ENCODE data around the gene SNX8. TPM values are rescaled to one million over a fixed set of nuclear protein-coding genes. Genes with fewer than 3 reads are reported as not detected.

SNX8 gene
- total and polyA plus RNA-seq, 2 of the 4 experiments (the other 2 are of a cell fraction), result 7.7 to 55.9 TPM

- Histone ChIP-seq H2BK15ac (ENCODE audit: low read depth, low read length) (no peak overlapping the region), H2BK120ac (ENCODE audit: low read depth, low read length) (no peak overlapping the region), H2BK20ac (ENCODE audit: low read depth, low read length) (no peak overlapping the region), H3K79me1 (ENCODE audit: low read depth in 1 of 2, low read length in 2 of 2) (peaks cover 10 to 55% of the 10 kb centered on the region in 2 experiments), H3K56ac (ENCODE audit: extremely low read depth, insufficient read depth, low read length) (no peak overlapping the region), H3K9me1 (ENCODE audit: insufficient read depth, low read length) (peaks cover 3% of the 10 kb centered on the region), H4K5ac (ENCODE audit: low read depth, low read length) (no peak overlapping the region), H2AK5ac (ENCODE audit: low read depth, low read length) (no peak overlapping the region), H3K14ac (replicated peaks; ENCODE audit: low read depth, low read length) (no peak overlapping the region), H2AFZ (replicated peaks; ENCODE audit: low read length, poor library complexity) (no peak overlapping the region), H3K4ac (ENCODE audit: low read depth, low read length) (no peak overlapping the region), H3K9ac (ENCODE audit: low read depth, low read length) (no peak overlapping the region), H3K36me3 (ENCODE audit: control insufficient read depth, insufficient read depth, low read length) (peaks cover 2% of the 10 kb centered on the region; the same call in 1 of the 2 replicates), H2BK5ac (ENCODE audit: low read depth, low read length, poor library complexity, severe bottlenecking) (no peak overlapping the region), H3K23ac (ENCODE audit: low read depth, low read length) (no peak overlapping the region), H4K91ac (ENCODE audit: insufficient read depth, low read depth, low read length) (no peak overlapping the region), H3K4me2 (ENCODE audit: low read depth, low read length) (no peak overlapping the region), H4K20me1 (ENCODE audit: insufficient read depth, low read length) (peaks cover 15% of the 10 kb centered on the region), H3K18ac (ENCODE audit: low read depth, low read length) (no peak overlapping the region), H3K9me3 (ENCODE audit: control insufficient read depth, insufficient read depth, low read length) (no peaks in the 10 kb centered on the region), H3K4me1 (ENCODE audit: control insufficient read depth, insufficient read depth, low read length) (peaks cover 7% of the 10 kb centered on the region; the same call in 1 of the 2 replicates), H3K27ac (ENCODE audit: insufficient read depth, low read length) (no peak overlapping the region), H3K4me3 (ENCODE audit: insufficient read depth, low read depth, low read length) (no peak overlapping the region), H4K8ac (ENCODE audit: low read depth in 2 of 2, low read length in 2 of 2) (no peak overlapping the region), H2AK9ac (replicated peaks; ENCODE audit: low read depth, low read length, poor library complexity) (no peak overlapping the region), H3K27me3 (ENCODE audit: control insufficient read depth, insufficient read depth, low read length) (no peaks in the 10 kb centered on the region)
- intact Hi-C loops (cut with micrococcal nuclease) (no loop called here), in situ Hi-C loops (cut with MboI; ENCODE audit: low sequenced_read_pairs) (no loop called here), dilution Hi-C loops (cut with HindIII; ENCODE audit: low sequenced_read_pairs, unreplicated experiment) (no loop called here)
- DNase-seq (no peak), ATAC-seq (ENCODE audit: low read depth) (no peak)
- CTCF ChIA-PET, result no interaction called here
- TF ChIP-seq CTCF (conservative IDR thresholded peaks at IDR 0.05; ENCODE audit: low read depth, low read length), result no peak
- TF ChIP-seq RCOR1 (IDR thresholded peaks at IDR 0.05; ENCODE audit: insufficient replicate concordance, low read length), result no peak
- TF ChIP-seq RFX5 (IDR thresholded peaks at IDR 0.05; ENCODE audit: low read depth, low read length), result no peak
- TF ChIP-seq FOS (IDR thresholded peaks at IDR 0.05; ENCODE audit: low read depth, low read length), result no peak
- no peak for TF ChIP-seq SMC3 (IDR thresholded peaks at IDR 0.05; ENCODE audit: low read depth, low read length)
- TF ChIP-seq RAD21 (IDR thresholded peaks at IDR 0.05; ENCODE audit: low read length), result no peak
- TF ChIP-seq POLR2A (IDR thresholded peaks at IDR 0.05; ENCODE audit: low read depth, low read length), result no peak
- TF ChIP-seq USF2 (IDR thresholded peaks at IDR 0.05; ENCODE audit: low read depth, low read length), result no peak
- no peak for TF ChIP-seq MAZ (IDR thresholded peaks at IDR 0.05; ENCODE audit: borderline replicate concordance, low read depth, low read length)
- TF ChIP-seq MAFK (IDR thresholded peaks at IDR 0.05; ENCODE audit: low read depth, low read length), result no peak
- TF ChIP-seq MXI1 (IDR thresholded peaks at IDR 0.05; ENCODE audit: borderline replicate concordance, low read depth, low read length), result no peak
- no peak for TF ChIP-seq ELK1 (IDR thresholded peaks at IDR 0.05; ENCODE audit: borderline replicate concordance, low read depth, low read length)
- WGBS, 2 experiments (ENCODE audit: extremely low coverage in 2 of 2, insufficient read length in 1 of 2), result 78% methylated on average over 9 of the region's 14 CpGs; no CpG with 5 or more reads in 1 of the 2 experiments
- BruUV-seq (replicated peaks), result no TSS peak
- POLR2A ChIA-PET (ENCODE audit: unreplicated experiment), result interaction anchor here (1.4 kb wide), 1 partner anchor 34 kb away, joined by 10 read pairs; no protein-coding TSS in a partner anchor
These were observed 32.0 kb downstream of the SNX8 start for GRCh38 chr7:2282185-2282751.

Data from IMR-90 (cell line).